Endothelial cell (in vitro differentiated cells): ENCODE data around the gene TUG1. TPM values are rescaled to one million over a fixed set of nuclear protein-coding genes. Genes with fewer than 3 reads are reported as not detected.
A peak's percentile ranks its signal among the peaks of the same experiment; 100 is the strongest.

Experiments used
- DNase-seq: peaks from one replicate; pipeline ENCODE4 v3.0.0; 2021; ENCODE audit warnings: low spot score
- H3K27ac Mint-ChIP-seq: one replicate; pipeline ENCODE4 v1.8.0; 2021; ENCODE audit warnings: mixed read lengths, inconsistent platforms; ENCODE audit not compliant: unreplicated experiment
- H3K27me3 Mint-ChIP-seq: one replicate; pipeline ENCODE4 v1.8.0; 2021; ENCODE audit warnings: mild to moderate bottlenecking, moderate library complexity, mixed read lengths, inconsistent platforms; ENCODE audit not compliant: unreplicated experiment
- H3K36me3 Mint-ChIP-seq: one replicate; pipeline ENCODE4 v1.8.0; 2021; ENCODE audit warnings: mild to moderate bottlenecking, low read depth, mixed read lengths, inconsistent platforms; ENCODE audit not compliant: unreplicated experiment
- H3K4me1 Mint-ChIP-seq: one replicate; pipeline ENCODE4 v1.8.0; 2021; ENCODE audit warnings: mild to moderate bottlenecking, mixed read lengths, inconsistent platforms; ENCODE audit not compliant: unreplicated experiment
- H3K4me3 Mint-ChIP-seq: one replicate; pipeline ENCODE4 v1.8.0; 2021; ENCODE audit warnings: mild to moderate bottlenecking, mixed read lengths, inconsistent platforms; ENCODE audit not compliant: unreplicated experiment
- H3K9me3 Mint-ChIP-seq: one replicate; pipeline ENCODE4 v1.8.0; 2021; ENCODE audit warnings: mixed read lengths, inconsistent platforms; ENCODE audit not compliant: unreplicated experiment
- CTCF ChIP-seq: fragments of 200-600 bp; sonication (generic); IDR thresholded peaks from one replicate; pipeline ENCODE4 v1.5.0; 2021; ENCODE audit warnings: antibody characterized with exemption; ENCODE audit not compliant: unreplicated experiment
- total RNA-seq: library from RNA; stranded (reverse); fragmentation: NEBNext Ultra II Directional; extraction: Animal tissue kit (Norgen Biotek cat#: 25700); gene quantifications from one replicate; pipeline ENCODE4 v1.2.1, GENCODE V29; 2021; ENCODE audit not compliant: unreplicated experiment

TUG1 gene
- total RNA-seq, 1 donor from 2014 or later: 155 TPM

GRCh38 chr22:30946354-30946753, 22.7 kb upstream of the TUG1 start:
- peaks cover 2% of the 10 kb centered on the region for H3K27me3 Mint-ChIP-seq
- H3K36me3 Mint-ChIP-seq: peaks cover 49% of the 10 kb centered on the region
- no peaks in the 10 kb centered on the region for H3K9me3 Mint-ChIP-seq
- peak overlapping the region; percentile 28 for H3K4me3 Mint-ChIP-seq
- TF ChIP-seq CTCF: no peak
- peaks cover 3% of the 10 kb centered on the region for H3K4me1 Mint-ChIP-seq
- DNase-seq: no peak
- H3K27ac Mint-ChIP-seq: peak overlapping the region; percentile 61

- H3K27ac Mint-ChIP-seq: no peak overlapping the region
- no peaks in the 10 kb centered on the region for H3K4me1 Mint-ChIP-seq
- H3K27me3 Mint-ChIP-seq: peaks cover 2% of the 10 kb centered on the region
- H3K4me3 Mint-ChIP-seq: no peak overlapping the region
- H3K36me3 Mint-ChIP-seq: peaks cover 46% of the 10 kb centered on the region
- no peaks in the 10 kb centered on the region for H3K9me3 Mint-ChIP-seq
- DNase-seq: peak; percentile 59
- TF ChIP-seq CTCF: no peak
Measured at GRCh38 chr22:30947173-30947815, 21.8 kb upstream of the TUG1 start.

GRCh38 chr22:30947816-30948454, 21.1 kb upstream of the TUG1 start:
- no peak for TF ChIP-seq CTCF
- Mint-ChIP-seq H3K4me1 (no peaks in the 10 kb centered on the region), H3K4me3 (no peak overlapping the region), H3K27me3 (peaks cover 4% of the 10 kb centered on the region), H3K36me3 (peaks cover 53% of the 10 kb centered on the region), H3K27ac (no peak overlapping the region), H3K9me3 (no peaks in the 10 kb centered on the region)
- no peak for DNase-seq

GRCh38 chr22:30948930-30949342, 20.1 kb upstream of the TUG1 start:
- DNase-seq: no peak
- Mint-ChIP-seq H3K27ac (peak overlapping the region; percentile 4), H3K27me3 (peaks cover 5% of the 10 kb centered on the region), H3K36me3 (peaks cover 51% of the 10 kb centered on the region), H3K9me3 (no peaks in the 10 kb centered on the region), H3K4me3 (peak overlapping the region; percentile 18), H3K4me1 (no peaks in the 10 kb centered on the region)
- no peak for TF ChIP-seq CTCF
